ENCODE results near the gene CBX1.

CBX1 gene

GRCh38 chr17:48067245-48067644 lies 34.0 kb downstream of the CBX1 start:
- H3K4me3 ChIP-seq (ENCODE audit: low read length): no peak overlapping the region
- no peak for DNase-seq (ENCODE audit: low read depth)
- TF ChIP-seq, protein P1, sequence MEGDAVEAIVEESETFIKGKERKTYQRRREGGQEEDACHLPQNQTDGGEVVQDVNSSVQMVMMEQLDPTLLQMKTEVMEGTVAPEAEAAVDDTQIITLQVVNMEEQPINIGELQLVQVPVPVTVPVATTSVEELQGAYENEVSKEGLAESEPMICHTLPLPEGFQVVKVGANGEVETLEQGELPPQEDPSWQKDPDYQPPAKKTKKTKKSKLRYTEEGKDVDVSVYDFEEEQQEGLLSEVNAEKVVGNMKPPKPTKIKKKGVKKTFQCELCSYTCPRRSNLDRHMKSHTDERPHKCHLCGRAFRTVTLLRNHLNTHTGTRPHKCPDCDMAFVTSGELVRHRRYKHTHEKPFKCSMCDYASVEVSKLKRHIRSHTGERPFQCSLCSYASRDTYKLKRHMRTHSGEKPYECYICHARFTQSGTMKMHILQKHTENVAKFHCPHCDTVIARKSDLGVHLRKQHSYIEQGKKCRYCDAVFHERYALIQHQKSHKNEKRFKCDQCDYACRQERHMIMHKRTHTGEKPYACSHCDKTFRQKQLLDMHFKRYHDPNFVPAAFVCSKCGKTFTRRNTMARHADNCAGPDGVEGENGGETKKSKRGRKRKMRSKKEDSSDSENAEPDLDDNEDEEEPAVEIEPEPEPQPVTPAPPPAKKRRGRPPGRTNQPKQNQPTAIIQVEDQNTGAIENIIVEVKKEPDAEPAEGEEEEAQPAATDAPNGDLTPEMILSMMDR (IDR thresholded peaks at IDR 0.05; ENCODE audit: insufficient read depth, low read depth, low read length, missing control alignments): no peak

DNA sequence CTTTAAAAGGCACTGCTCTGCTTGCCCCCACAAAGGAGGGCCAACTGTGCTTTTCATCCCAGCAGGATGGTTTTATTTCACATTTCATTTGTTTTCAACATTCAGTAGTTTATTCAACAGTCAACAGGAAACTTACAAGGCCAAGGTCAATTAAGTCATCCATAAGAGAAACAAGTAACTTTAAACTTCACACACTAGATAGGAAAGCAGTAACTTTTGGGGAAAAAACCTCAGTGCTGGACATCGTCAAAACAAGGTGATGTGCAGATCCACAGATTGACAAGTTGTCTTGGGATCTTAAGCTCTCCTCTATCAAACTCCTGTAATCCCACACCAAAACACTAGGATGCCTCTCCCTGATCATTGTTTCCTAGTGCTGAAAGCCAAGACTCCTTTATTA lies 34.6 kb downstream of the CBX1 start:
- no peak for DNase-seq (ENCODE audit: low read depth)
- H3K4me3 ChIP-seq (ENCODE audit: low read length): no peak overlapping the region
- TF ChIP-seq, protein P1 (IDR thresholded peaks at IDR 0.05; ENCODE audit: insufficient read depth, low read depth, low read length, missing control alignments): no peak

DNA sequence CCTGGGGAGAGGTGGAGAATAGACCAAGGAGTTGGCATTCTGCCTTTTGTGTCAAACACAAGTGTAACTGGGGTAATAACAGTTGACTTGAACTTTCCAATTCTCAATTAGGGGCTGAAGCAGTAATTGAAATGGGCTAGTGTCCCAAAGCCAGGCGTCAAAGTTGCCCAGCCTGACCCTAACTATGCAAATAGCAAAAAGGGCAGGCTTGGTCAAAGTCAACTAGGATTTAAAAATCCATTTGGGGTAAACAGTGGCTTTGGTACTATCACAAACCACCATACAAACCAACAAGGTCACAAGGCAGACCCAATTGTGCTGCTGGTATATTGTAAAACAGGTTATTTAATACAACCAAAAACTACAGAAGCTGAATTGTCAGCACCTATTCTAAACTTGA lies 35.1 kb downstream of the CBX1 start:
- TF ChIP-seq, protein P1 (IDR thresholded peaks at IDR 0.05; ENCODE audit: insufficient read depth, low read depth, low read length, missing control alignments): no peak
- no peak for DNase-seq (ENCODE audit: low read depth)
- no peak overlapping the region for H3K4me3 ChIP-seq (ENCODE audit: low read length)

- TF ChIP-seq, protein P1 (IDR thresholded peaks at IDR 0.05; ENCODE audit: insufficient read depth, low read depth, low read length, missing control alignments): no peak
- no peak for DNase-seq (ENCODE audit: low read depth)
- no peak overlapping the region for H3K4me3 ChIP-seq (ENCODE audit: low read length)
Observed at GRCh38 chr17:48064638-48065037, 36.6 kb downstream of the CBX1 start.

GRCh38 chr17:48062273-48062672 lies 39.0 kb downstream of the CBX1 start:
- no peak for DNase-seq (ENCODE audit: low read depth)
- H3K4me3 ChIP-seq (ENCODE audit: low read length): no peak overlapping the region
- TF ChIP-seq, protein P1 (IDR thresholded peaks at IDR 0.05; ENCODE audit: insufficient read depth, low read depth, low read length, missing control alignments): no peak

DNA sequence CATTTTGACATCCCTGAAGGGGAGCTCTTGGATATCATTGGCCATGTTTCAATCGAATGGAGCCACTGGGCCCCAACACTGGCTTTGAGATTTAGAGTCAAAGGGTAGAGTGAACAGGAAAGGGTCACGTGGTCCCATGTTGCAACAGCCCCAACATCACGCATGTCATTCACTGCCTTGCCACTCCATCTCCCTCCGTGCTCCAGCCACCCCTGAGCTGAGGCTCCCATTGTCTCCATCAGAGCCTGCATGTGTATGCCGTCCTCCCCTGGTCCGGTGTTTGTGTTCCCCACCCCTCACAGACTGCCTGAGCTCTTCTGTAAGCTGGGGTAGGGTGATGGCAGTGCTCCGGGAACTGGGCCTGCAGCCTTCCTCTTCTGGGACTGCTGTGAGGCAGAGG lies 41.0 kb downstream of the CBX1 start:
- TF ChIP-seq, protein P1 (IDR thresholded peaks at IDR 0.05; ENCODE audit: insufficient read depth, low read depth, low read length, missing control alignments): no peak
- H3K4me3 ChIP-seq (ENCODE audit: low read length): no peak overlapping the region
- no peak for DNase-seq (ENCODE audit: low read depth)

GRCh38 chr17:48059125-48059668 lies 42.1 kb downstream of the CBX1 start:
- TF ChIP-seq, protein P1 (IDR thresholded peaks at IDR 0.05; ENCODE audit: insufficient read depth, low read depth, low read length, missing control alignments): no peak
- DNase-seq (ENCODE audit: low read depth): no peak
- H3K4me3 ChIP-seq (ENCODE audit: low read length): no peak overlapping the region

Data from epithelial cell of esophagus (primary cell).